Stimulated activated CD8-positive, alpha-beta memory T cell treated with anti-CD3 and anti-CD28 coated beads, Interleukin-15, amount 100 ng/mL, for 24 hours (primary cell): ENCODE measurements around the gene EN1.

Experiments used
- DNase-seq: peaks from one replicate; pipeline ENCODE4 v3.0.0-alpha.2; 2020; ENCODE audit warnings: low read depth

The EN1 gene

GRCh38 chr2:118842661-118843482, 4.6 kb downstream of the EN1 start:
- DNase-seq, result no peak

GRCh38 chr2:118841828-118842461, 5.5 kb downstream of the EN1 start:
- DNase-seq, result no peak

DNA sequence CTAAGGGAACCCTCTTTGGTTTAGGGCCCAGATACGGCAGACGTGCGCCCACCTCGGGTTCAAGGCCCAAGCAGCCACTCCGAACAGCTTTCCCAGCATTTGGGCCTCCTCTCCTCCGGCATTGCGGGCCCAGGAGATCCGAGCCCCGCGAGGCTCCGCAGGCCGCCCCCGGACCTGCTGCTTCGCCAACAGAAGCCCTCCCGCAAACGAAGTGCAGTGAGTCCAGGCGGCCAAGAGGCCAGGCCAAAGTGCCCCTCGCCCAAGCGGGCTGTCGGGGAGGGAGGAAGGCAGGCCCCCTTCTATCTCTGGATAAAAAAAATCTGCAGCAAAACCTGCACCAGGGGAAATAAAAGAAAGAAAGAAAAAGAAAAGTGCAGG, 6.0 kb downstream of the EN1 start:
- no peak for DNase-seq

DNA sequence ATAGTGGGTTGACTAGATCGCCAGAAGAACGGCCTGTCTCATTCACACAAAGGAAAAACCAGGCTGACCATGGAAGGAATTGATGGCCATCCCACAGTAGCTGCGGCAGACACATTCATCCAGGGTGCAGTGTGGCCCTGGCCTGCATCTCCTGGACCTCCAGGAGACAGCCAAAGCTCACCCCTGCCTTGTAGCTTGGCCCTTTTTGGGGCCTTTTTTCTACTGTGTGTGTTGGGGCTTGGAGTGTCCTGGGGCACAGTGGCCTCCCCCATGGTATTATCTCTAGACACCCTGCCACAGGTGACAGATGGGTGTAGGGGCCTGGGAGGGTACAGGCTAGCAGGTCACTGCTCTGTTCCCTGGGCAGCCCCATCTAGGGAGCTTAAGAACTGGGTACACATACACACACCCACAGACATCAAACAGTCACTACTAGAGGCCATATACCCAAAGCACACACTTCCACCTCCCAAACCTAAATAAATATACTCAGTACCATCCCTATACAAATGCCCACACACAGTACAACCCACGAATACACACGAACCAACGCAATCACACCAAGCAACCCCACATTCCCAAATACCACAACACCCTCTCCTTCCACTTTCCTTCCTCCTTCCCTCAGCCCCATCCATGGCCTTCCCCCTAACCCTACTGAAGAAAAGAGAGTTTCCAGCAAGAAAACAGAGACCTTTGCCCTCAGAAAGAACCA, 8.6 kb downstream of the EN1 start:
- DNase-seq, result no peak

DNA sequence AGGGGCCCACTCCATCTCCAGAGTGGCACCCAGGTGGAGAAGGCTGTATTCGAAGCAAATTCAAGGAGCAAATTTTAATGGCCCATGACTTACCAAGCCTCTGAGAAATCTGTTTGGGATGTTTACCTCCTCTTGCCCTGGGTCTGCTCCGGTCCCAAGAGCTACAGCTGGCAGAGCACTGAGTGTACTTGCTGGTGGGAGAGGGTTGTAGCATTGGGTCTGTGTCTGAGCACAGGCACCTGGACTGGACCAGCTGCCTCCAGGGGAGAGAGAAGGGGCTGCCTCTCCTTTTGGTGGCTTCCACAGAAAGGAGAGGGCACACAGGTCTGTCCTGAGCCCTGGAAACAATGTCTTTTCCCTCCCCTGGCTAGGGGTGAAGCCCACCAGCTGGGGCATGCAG, 9.8 kb downstream of the EN1 start:
- DNase-seq, result no peak

GRCh38 chr2:118837067-118837466, 10.4 kb downstream of the EN1 start:
- DNase-seq, result no peak

- DNase-seq, result no peak
These were observed 11.0 kb downstream of the EN1 start for GRCh38 chr2:118836411-118836930.

GRCh38 chr2:118835746-118836410, 11.6 kb downstream of the EN1 start:
- DNase-seq, result no peak

DNA sequence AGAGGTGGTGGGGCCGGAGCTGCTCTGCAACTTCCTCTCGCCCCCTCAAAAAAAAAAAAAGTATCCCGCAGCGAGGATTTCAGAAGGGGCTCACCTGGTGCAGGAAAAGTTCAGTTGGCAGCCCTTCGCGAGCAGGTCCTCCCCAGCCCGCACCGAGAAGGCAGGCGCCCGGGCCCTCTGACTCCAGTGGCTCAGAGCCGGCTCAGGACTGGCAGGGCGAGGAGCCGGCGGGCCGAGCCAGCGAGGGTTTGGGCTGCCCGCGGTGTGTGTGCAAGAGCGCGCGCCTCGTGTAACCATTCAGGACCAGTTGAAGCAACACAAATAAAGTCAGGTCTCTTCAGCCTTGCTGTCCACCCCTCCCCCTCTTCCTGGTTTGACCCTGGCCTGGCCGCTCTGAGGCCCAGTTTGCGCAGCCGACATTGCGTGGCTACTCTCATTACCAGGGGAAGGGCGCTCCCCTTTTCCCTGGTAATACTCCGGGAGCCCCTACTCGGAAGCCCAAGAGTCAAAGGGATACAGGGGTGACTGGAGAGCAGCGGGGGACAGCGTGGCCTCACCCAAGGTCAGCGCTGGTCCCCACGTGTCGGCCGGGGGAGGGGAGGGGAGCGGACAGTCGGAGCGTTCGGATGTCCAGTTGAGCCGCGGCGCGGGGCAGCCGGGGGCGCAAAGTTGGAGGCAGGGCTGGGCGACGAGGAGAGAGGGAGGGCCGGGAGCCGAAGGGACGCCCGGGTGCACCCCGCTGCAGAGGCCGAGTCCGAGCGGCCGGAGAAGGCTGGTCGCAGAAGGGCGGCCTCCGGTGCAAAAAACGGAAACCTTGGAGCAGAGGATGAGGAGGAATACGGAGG, 12.3 kb downstream of the EN1 start:
- DNase-seq, result no peak

DNA sequence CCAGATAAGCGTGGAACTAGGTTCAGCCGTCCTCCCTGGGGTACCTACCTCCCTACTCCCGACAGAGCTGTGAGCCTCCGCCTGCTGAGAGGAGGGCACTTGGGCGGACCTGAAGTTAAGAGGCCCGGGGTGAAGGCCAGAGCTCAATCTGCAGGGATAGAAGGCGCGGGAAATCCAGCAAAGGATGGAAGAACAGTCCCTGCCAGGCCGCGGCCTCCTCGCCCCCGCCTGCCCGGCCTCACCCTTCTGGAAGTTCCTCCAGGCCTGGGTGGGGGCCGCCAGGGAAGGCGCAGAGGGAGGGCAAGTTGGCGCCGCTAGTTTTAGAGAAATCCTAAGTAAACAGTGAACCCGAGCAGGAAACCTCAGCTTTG, 13.0 kb downstream of the EN1 start:
- no peak for DNase-seq

DNA sequence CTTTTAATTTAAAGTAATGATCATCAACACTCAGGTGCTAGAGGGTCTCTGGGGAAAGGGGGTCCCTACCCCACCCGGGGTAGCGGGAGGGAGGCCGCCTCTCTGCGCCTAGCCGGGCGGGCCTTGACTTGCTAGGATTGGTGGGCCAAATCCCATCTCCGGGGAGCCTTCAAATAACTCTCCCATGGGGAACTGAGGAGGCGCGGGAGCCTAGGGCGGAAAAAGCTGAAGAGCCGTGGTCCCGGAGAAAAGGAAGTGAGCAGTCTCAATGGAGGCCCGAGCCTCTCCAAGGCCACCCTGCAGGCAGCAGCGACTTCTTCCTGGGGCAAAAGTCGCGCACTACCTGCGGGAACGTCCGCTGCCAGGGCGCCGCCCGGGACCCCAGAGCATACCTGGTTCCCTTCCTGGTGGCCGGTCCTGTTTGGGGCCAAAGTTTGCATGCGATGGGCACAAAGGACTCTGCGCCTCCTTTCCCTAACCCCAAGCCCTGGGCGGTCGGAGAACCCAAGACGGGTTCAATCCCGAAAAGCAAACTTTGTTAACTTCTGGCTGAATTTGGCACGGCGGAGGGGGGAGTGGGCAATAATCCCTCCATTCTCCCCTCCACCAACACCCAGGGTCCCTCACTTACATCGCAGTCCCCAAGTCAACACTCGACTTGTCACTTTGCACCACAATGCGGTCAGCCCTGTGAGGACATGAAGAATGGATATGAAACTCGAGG, 13.6 kb downstream of the EN1 start:
- DNase-seq, result no peak

GRCh38 chr2:118832791-118833715, 14.4 kb downstream of the EN1 start:
- no peak for DNase-seq

DNA sequence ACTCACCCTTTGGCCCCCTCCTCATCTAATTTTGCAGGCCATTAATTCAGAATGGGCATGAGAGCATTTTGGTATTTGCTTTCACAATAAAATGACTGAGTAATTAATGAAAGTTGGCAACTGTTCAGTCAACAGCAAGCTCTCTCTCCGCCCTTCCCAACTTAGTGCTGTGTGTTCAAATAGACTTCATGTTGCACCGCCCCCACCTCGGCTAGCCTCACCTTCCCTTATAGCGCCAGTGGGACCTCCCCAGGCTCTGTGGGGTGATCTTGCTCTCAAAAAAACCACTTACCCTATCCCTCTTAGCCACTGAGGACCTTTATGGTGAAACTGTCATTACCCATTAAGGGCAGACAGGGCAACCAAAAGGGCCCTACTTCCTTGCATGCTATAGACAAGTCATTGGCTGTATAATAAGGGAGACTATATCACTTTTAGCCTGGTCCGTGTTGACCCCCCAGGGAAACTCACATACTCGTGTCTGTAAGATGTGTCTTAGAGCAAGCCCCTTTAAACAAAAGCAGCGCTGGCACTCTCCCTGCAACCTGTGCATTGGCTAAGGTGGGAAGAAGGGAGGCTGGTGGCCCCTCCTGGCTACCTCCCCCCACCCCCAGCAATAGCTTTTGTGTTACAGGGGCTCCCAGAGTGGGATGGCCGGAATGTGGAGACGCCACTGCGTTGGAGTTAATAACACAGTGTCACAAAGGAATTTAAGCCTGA, 15.2 kb downstream of the EN1 start:
- no peak for DNase-seq

- no peak for DNase-seq
These were observed 16.6 kb downstream of the EN1 start for GRCh38 chr2:118830881-118831280.

DNA sequence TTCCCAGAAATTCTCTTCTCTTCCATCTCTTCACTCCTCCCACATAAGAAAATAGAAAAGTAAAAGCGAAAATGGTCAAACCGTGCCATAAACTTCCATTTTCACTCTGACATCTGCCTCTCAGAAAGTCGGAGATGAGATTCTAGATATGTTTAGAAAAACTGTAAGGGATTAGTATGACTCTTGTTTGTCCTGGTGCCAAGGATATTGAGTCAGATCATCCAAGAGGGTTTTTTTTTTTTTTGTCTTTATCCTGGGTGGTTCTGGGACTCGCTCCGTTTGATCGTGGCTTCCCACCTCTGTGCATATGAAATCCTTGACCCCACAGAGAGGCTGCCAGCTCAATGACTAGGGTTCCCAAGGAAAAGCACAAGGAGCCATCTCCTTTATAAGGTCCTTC, 17.3 kb downstream of the EN1 start:
- no peak for DNase-seq

DNA sequence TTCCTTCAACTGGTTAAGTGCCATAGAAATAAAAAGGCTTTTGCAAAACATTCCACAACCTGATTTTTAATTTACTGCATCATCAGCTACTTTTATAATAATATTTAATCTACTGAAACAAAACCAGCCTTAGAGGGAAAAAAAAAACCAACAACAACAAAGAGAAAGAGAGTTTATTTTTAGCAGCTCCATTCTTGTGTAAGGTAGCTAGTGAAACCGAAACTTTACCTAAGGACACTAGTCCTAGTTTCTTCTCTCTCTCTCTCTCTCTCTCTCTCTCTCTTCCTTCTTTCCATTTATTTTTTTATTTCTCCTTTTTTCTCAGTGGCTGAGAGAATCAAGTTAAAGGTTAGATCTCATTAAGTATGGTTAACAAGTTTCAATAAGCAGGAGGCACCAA, 21.4 kb downstream of the EN1 start:
- DNase-seq, result no peak

DNA sequence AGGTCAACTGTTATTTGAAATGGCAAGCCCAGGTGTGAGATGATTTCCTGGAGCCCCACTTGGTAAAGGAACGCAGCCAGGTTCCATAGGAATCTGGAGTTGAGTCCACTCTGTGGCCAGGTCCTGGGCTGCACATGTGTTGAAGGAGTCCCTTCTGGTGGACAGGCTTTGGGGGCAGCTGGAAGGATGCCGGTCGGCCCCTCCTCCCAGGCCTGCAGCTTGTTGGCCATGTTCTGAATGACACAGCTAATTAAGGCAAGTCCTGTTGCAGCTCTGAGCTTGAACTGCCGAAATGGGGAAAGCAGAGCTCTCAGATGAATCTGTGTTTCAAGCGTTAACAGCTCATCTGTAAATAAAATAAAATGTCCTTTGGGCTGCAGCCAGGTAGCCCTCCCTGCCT, 23.8 kb downstream of the EN1 start:
- no peak for DNase-seq

- DNase-seq, result no peak
These were observed 24.9 kb downstream of the EN1 start for GRCh38 chr2:118822572-118822971.

GRCh38 chr2:118822015-118822414, 25.4 kb downstream of the EN1 start:
- DNase-seq, result no peak
